ENCODE data around the gene SPEM3.

Gene SPEM3

DNA sequence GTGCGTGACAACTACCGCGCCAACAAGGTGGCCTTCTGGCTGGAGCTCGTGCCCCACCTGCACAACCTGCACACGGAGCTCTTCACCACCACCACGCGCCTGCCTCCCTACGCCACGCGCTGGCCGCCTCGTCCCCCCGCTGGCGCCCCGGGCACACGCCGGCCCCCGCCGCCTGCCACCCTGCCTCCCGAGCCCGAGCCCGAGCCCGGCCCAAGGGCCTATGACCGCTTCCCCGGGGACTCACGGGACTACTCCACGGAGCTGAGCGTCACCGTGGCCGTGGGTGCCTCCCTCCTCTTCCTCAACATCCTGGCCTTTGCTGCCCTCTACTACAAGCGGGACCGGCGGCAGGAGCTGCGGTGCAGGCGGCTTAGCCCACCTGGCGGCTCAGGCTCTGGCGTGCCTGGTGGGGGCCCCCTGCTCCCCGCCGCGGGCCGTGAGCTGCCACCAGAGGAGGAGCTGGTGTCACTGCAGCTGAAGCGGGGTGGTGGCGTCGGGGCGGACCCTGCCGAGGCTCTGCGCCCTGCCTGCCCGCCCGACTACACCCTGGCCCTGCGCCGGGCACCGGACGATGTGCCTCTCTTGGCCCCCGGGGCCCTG lies 11.5 kb upstream of the SPEM3 start:
- TF ChIP-seq, protein P1, sequence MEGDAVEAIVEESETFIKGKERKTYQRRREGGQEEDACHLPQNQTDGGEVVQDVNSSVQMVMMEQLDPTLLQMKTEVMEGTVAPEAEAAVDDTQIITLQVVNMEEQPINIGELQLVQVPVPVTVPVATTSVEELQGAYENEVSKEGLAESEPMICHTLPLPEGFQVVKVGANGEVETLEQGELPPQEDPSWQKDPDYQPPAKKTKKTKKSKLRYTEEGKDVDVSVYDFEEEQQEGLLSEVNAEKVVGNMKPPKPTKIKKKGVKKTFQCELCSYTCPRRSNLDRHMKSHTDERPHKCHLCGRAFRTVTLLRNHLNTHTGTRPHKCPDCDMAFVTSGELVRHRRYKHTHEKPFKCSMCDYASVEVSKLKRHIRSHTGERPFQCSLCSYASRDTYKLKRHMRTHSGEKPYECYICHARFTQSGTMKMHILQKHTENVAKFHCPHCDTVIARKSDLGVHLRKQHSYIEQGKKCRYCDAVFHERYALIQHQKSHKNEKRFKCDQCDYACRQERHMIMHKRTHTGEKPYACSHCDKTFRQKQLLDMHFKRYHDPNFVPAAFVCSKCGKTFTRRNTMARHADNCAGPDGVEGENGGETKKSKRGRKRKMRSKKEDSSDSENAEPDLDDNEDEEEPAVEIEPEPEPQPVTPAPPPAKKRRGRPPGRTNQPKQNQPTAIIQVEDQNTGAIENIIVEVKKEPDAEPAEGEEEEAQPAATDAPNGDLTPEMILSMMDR (IDR thresholded peaks at IDR 0.05; ENCODE audit: control extremely low read depth, extremely low read depth, low read depth, missing control alignments): no peak
- ChIA-PET POLR2A (no interaction called here), CTCF (interaction anchor here (0.6 kb wide), 1 partner anchor 61 kb away, joined by 3 read pairs; no protein-coding TSS in a partner anchor)
- no peak for DNase-seq (ENCODE audit: extremely low spot score)

DNA sequence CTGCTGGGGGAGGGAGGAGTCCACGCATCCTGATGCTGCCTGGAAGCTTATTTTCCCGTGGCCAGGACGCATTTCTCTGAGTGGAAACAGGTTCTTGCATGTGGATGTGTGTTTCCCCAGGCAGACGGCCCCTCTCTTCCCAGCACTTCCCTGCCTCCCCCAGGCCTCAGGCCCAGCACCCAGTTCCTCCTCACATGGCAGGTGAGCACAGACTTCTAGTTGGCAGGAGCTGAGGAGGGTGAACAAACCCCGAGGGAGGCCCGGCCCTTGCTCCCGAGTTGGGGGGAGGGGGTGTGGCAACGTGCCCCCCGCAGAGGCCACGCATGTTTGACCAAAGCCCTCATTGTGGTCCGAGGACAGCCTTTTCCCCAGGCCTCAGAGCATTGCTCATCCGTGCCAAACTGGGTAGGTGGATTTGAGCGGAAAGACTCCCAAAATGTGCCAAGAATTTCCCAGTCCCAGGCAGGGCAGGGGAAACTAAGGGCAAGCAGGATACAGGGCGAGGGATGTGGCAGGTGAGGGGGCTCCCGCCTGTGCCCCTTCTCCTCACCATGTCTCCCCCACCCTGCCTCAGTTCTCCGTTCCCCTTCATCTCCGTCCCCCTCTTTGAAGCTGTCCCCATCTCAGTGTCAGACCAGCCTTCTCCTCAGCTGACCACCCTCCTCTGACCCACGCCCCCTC lies 10.0 kb upstream of the SPEM3 start:
- no peak for DNase-seq (ENCODE audit: extremely low spot score)
- ChIA-PET POLR2A (interaction anchor here (0.6 kb wide), 1 partner anchor 46 kb away, joined by 4 read pairs; no protein-coding TSS in a partner anchor), CTCF (interaction anchor here (0.9 to 1.5 kb wide), 3 partner anchors 17 to 62 kb away, joined by 3 read pairs; partner anchors contain the start of gene TMEM102)
- TF ChIP-seq, protein P1 (IDR thresholded peaks at IDR 0.05; ENCODE audit: control extremely low read depth, extremely low read depth, low read depth, missing control alignments): no peak

DNA sequence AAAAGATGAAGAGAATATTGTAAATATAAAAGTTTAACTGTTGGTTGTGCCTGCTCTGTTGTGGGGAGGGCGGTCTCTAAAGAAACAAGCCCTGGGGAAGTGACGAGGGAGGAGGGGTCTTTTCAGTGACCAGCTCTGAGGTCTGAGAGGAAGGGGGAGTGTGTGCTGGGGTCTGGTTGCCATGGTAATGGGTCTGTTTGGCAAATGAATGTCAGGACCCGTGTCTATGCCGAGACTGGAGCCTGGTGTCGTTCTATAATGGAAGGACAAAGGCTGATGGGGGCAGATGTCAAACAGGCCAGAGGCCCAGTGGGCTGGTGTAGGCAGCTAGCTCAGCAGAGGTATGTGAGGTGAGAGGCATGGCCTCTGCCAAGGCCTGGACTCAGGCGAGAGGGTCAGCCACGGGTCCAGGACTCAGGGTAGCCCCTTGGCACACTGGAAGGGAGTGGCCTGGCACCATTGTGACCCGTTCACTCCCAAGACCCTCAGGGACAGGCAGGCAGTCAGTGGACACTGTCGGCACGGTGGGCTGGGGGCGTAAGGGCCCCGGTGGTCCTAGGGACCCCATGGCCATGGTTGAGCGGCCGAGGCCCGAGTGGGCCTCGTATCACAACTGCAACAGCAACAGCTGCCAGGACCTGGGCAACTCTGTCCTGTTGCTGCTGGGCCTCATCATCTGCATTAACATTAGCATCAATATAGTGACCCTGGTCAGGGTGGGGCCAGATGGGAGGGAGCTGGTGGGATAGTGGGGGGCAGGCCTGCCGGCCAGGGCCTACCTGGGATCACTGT lies 8.6 kb upstream of the SPEM3 start, which contains the start of gene SPEM1:
TSS of gene SPEM1 (plus strand) at position 506 of the 792 bp plus-strand sequence. CDS start at position 567, 61 bp downstream.
- TF ChIP-seq, protein P1 (IDR thresholded peaks at IDR 0.05; ENCODE audit: control extremely low read depth, extremely low read depth, low read depth, missing control alignments): no peak
- POLR2A ChIA-PET: no interaction called here
- DNase-seq (ENCODE audit: extremely low spot score): no peak
- CTCF ChIA-PET: interaction anchor here (0.9 to 1.4 kb wide), 6 partner anchors 12 to 267 kb away, joined by 3 read pairs; partner anchors contain the start of genes TMEM102 and TP53

- ChIA-PET CTCF (interaction anchor here (1.3 to 1.4 kb wide), 3 partner anchors 11 to 20 kb away, joined by 3 read pairs; no protein-coding TSS in a partner anchor), POLR2A (interaction anchor here (0.7 kb wide), 1 partner anchor 23 kb away, joined by 3 read pairs; no protein-coding TSS in a partner anchor)
- no peak for DNase-seq (ENCODE audit: extremely low spot score)
- TF ChIP-seq, protein P1 (IDR thresholded peaks at IDR 0.05; ENCODE audit: control extremely low read depth, extremely low read depth, low read depth, missing control alignments): no peak
Measured at GRCh38 chr17:7421186-7421585, 7.5 kb upstream of the SPEM3 start.

DNA sequence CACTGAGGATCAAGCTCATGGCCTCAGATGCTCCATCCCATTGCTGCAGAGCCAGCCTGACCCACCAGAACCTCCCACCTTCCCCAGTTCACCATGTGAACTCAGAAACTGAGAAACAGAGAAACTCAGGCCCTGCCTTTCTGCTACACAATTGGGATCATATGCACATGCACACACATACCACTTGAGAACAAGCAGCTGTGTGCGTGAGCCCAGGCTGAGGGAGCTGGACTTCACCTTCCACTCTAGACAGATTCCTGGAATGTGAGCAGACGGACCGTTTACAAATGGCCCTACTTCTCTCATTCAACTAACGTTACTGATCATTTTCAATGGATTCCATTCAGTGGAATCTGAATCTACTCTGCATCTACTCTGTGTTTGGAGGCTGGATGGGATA lies 5.0 kb upstream of the SPEM3 start:
- ChIA-PET POLR2A (no interaction called here), CTCF (no interaction called here)
- TF ChIP-seq, protein P1 (IDR thresholded peaks at IDR 0.05; ENCODE audit: control extremely low read depth, extremely low read depth, low read depth, missing control alignments): no peak
- no peak for DNase-seq (ENCODE audit: extremely low spot score)

GRCh38 chr17:7425316-7425715 lies 3.3 kb upstream of the SPEM3 start, which contains the start of gene SPEM2:
SPEM2 (plus strand) TSS chr17:7425616; CDS start chr17:7425689, 73 bp downstream.
- POLR2A ChIA-PET: interaction anchor here (0.6 to 1.1 kb wide), 2 partner anchors 59 to 236 kb away, joined by 4 read pairs; partner anchors contain the start of gene POLR2A
- CTCF ChIA-PET: interaction anchor here (1.1 to 4.1 kb wide), 4 partner anchors 11 to 135 kb away, joined by 3 to 19 read pairs (median 4); partner anchors contain the start of genes FGF11 and TMEM102
- TF ChIP-seq, protein P1 (IDR thresholded peaks at IDR 0.05; ENCODE audit: control extremely low read depth, extremely low read depth, low read depth, missing control alignments): no peak

More at GRCh38 chr17:7425316-7425715, 3.3 kb upstream of the SPEM3 start, which contains the start of gene SPEM2:
- DNase-seq (ENCODE audit: extremely low spot score): no peak

All from GM10248 (cell line).